Right atrium auricular region (tissue), 2 donors: ENCODE measurements around the gene CADM2. TPM values are rescaled to one million over a fixed set of nuclear protein-coding genes. Genes with fewer than 3 reads are reported as not detected.
"Not testable (repeated sequence)": the region's sequence is repeated elsewhere in the genome, so short reads cannot be mapped to it uniquely, and the experiment has no call there.

Experiments
- DNase-seq: peaks from one replicate; pipeline ENCODE4 v3.0.0-alpha.2; 2019; ENCODE audit warnings: low spot score
- H3K27ac ChIP-seq, 2 donors: fragments of 200-600 bp; sonication (generic); 1 replicate in 1 of 2; 2 replicates in 1 of 2; pipeline ENCODE4 v1.5.1; 2016 to 2019
- H3K27me3 ChIP-seq, 2 donors: fragments of 200-600 bp; sonication (generic); one replicate each; pipeline versions ENCODE4 v1.5.1 to v1.6.0; 2017 to 2019
- H3K36me3 ChIP-seq: fragments of 200-600 bp; sonication (generic); one replicate; pipeline ENCODE4 v1.5.1; 2016
- H3K4me1 ChIP-seq, 2 donors: fragments of 200-600 bp; sonication (generic); one replicate each; pipeline versions ENCODE4 v1.5.1 to v1.6.0; 2017 to 2019
- H3K4me3 ChIP-seq, 2 donors: fragments of 200-600 bp; sonication (generic); 1 replicate in 1 of 2; 2 replicates in 1 of 2; pipeline ENCODE4 v1.5.1; 2017 to 2019; ENCODE audit warnings: mild to moderate bottlenecking in 1 of 2, moderate library complexity in 1 of 2
- H3K9me3 ChIP-seq, 2 donors: fragments of 200-600 bp; sonication (generic); one replicate each; pipeline ENCODE4 v1.5.1; 2019
- total RNA-seq, 2 donors: library from RNA; depleted of rRNA; stranded (reverse); fragments of >200 nt; gene quantifications; one replicate each; pipeline ENCODE4 v1.1.0, GENCODE V29; 2016
- TF ChIP-seq, protein P1 (sequence below), 2 donors: fragments of 200-600 bp; sonication (generic); IDR thresholded peaks; one replicate each; pipeline ENCODE4 v1.5.1; 2019; ENCODE audit warnings: antibody characterized with exemption in 2 of 2

CADM2 gene
- total RNA-seq, 2 donors from 2014 or later, result 6.5 to 9.5 TPM

- DNase-seq, result no peak
- no peaks in the 10 kb centered on the region for H3K9me3 ChIP-seq
- H3K27me3 ChIP-seq, result no peaks in the 10 kb centered on the region
- H3K36me3 ChIP-seq, result no peaks in the 10 kb centered on the region
- no peak overlapping the region for H3K4me3 ChIP-seq
- H3K4me1 ChIP-seq, result no peaks in the 10 kb centered on the region
- no peak overlapping the region for H3K27ac ChIP-seq
- TF ChIP-seq, protein P1, sequence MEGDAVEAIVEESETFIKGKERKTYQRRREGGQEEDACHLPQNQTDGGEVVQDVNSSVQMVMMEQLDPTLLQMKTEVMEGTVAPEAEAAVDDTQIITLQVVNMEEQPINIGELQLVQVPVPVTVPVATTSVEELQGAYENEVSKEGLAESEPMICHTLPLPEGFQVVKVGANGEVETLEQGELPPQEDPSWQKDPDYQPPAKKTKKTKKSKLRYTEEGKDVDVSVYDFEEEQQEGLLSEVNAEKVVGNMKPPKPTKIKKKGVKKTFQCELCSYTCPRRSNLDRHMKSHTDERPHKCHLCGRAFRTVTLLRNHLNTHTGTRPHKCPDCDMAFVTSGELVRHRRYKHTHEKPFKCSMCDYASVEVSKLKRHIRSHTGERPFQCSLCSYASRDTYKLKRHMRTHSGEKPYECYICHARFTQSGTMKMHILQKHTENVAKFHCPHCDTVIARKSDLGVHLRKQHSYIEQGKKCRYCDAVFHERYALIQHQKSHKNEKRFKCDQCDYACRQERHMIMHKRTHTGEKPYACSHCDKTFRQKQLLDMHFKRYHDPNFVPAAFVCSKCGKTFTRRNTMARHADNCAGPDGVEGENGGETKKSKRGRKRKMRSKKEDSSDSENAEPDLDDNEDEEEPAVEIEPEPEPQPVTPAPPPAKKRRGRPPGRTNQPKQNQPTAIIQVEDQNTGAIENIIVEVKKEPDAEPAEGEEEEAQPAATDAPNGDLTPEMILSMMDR (IDR thresholded peaks at IDR 0.05), result no peak
Observed at GRCh38 chr3:85979034-85979433, 1020.2 kb downstream of the CADM2 start.

GRCh38 chr3:85989581-85989980 is 1030.8 kb downstream of the CADM2 start:
- not testable (repeated sequence) for H3K36me3 ChIP-seq, H3K27ac ChIP-seq, H3K9me3 ChIP-seq, H3K4me3 ChIP-seq, H3K27me3 ChIP-seq, H3K4me1 ChIP-seq, DNase-seq

- Histone ChIP-seq H3K27ac (no peak overlapping the region), H3K27me3 (no peaks in the 10 kb centered on the region), H3K9me3 (no peaks in the 10 kb centered on the region), H3K36me3 (no peaks in the 10 kb centered on the region), H3K4me1 (no peaks in the 10 kb centered on the region), H3K4me3 (no peak overlapping the region)
- DNase-seq, result no peak
- TF ChIP-seq, protein P1 (IDR thresholded peaks at IDR 0.05), result no peak
Observed at GRCh38 chr3:86029590-86029989, 1070.8 kb downstream of the CADM2 start.

DNA sequence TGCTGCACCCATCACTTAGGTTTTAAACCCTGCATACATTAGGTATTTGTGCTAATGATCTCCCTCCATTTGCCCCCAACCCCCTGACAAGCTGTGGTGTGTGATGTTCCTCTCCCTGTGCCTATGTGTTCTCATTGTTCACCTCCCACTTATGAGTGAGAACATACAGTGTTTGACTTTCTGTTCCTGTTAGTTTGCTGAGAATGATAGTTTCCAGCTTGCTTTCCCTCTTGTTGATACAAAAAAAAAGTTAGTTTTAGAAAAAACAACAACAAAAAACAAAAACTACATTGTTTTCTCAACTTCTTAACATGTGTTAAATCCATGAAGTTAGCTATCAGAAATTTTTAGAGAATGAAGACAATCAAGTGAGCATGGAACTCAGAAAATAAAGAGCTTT is 1079.1 kb downstream of the CADM2 start:
- TF ChIP-seq, protein P1 (IDR thresholded peaks at IDR 0.05), result no peak
- no peaks in the 10 kb centered on the region for H3K27me3 ChIP-seq
- no peaks in the 10 kb centered on the region for H3K9me3 ChIP-seq
- no peaks in the 10 kb centered on the region for H3K36me3 ChIP-seq
- no peak overlapping the region for H3K27ac ChIP-seq
- no peak overlapping the region for H3K4me3 ChIP-seq
- no peak for DNase-seq
- H3K4me1 ChIP-seq, result no peaks in the 10 kb centered on the region

DNA sequence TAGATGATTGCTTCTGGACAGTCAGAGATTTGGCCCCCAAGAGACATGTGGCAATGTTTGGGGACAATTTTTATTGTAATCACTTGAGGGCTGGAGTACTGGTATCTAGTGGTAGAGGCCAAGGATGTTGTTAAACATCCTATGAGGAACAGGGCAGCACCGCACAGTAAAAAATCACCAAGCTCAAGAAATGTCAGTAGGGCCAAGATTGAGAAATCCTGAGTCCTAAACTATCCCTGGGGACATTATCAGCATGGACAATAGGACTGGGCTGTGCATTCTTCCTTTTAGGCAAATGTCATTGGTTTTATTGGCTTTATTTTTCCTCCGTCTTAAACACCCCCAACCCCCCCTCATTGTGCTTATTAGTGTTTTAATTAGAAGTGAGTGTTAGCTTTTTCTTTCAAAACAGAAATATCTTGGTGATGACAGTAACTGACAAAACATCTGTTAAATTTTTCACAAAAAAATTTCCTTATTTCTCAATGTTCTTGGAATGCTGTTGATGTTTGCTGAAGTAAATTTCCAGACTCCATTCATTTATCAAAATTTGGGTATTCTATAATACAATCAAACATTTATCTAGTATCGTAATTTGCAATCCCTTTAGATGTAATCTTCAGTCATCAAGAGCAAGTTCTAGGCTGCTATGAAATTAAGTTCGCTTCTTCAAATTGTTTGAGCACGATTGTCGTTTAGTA is 1087.8 kb downstream of the CADM2 start:
- Histone ChIP-seq H3K4me3 (no peak overlapping the region), H3K36me3 (no peaks in the 10 kb centered on the region), H3K27ac (no peak overlapping the region), H3K27me3 (no peaks in the 10 kb centered on the region), H3K9me3 (peaks cover 0 to 8% of the 10 kb centered on the region in 2 donors), H3K4me1 (no peaks in the 10 kb centered on the region)
- no peak for DNase-seq
- TF ChIP-seq, protein P1 (IDR thresholded peaks at IDR 0.05), result no peak

DNA sequence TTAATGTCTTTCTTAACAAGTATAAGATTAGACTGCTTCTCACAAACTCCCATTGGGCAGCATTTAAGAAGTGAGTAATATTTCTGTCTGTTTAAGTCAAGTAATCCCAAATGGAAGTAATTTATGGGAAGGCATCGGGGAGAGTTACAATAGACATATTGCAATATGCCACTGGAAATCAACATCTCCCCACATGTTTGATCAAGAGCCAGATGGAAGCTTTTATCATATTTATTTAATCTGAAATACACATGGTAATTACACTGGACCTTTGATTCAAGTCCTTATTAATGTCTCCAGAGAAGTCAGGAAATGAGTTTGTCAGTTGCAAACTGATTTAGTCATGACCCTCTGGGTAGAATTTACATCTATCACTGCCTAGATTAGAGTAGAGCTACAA is 1088.4 kb downstream of the CADM2 start:
- H3K27me3 ChIP-seq, result no peaks in the 10 kb centered on the region
- H3K27ac ChIP-seq, result no peak overlapping the region
- H3K36me3 ChIP-seq, result no peaks in the 10 kb centered on the region
- H3K4me1 ChIP-seq, result no peaks in the 10 kb centered on the region
- no peak for DNase-seq
- TF ChIP-seq, protein P1 (IDR thresholded peaks at IDR 0.05), result no peak
- H3K4me3 ChIP-seq, result no peak overlapping the region
- peaks cover 0 to 8% of the 10 kb centered on the region in 2 donors for H3K9me3 ChIP-seq
